ENCODE measurements around the gene DOCK3.

Gene DOCK3

DNA sequence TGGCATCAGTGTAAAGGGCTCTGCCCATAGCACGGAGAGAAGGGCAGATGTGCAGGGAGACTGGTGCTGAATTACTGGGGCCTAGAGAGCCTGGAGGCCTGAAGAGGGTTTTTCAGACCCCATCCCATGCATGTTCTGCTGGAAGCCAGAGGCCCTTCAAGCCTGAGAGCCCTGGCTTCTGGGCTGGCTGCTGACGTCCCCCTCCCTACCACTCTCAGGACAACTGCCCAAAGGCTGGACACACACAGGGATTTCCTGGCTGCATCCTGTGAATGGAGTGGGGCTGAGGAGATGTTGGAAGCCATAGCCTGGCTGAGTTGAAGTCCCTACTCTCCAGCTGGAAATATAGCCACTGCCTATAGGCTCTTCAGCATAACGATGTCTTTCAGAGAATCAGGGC is 16.9 kb upstream of the DOCK3 start:
- TF ChIP-seq, protein P1, sequence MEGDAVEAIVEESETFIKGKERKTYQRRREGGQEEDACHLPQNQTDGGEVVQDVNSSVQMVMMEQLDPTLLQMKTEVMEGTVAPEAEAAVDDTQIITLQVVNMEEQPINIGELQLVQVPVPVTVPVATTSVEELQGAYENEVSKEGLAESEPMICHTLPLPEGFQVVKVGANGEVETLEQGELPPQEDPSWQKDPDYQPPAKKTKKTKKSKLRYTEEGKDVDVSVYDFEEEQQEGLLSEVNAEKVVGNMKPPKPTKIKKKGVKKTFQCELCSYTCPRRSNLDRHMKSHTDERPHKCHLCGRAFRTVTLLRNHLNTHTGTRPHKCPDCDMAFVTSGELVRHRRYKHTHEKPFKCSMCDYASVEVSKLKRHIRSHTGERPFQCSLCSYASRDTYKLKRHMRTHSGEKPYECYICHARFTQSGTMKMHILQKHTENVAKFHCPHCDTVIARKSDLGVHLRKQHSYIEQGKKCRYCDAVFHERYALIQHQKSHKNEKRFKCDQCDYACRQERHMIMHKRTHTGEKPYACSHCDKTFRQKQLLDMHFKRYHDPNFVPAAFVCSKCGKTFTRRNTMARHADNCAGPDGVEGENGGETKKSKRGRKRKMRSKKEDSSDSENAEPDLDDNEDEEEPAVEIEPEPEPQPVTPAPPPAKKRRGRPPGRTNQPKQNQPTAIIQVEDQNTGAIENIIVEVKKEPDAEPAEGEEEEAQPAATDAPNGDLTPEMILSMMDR (conservative IDR thresholded peaks at IDR 0.05; ENCODE audit: low read depth, low read length) = no peak
- no peak overlapping the region for H2AFZ ChIP-seq (ENCODE audit: low read depth)
- no peaks in the 10 kb centered on the region for H3K27me3 ChIP-seq (ENCODE audit: insufficient read depth, low read depth)
- no peak overlapping the region for H3K9ac ChIP-seq
- no peaks in the 10 kb centered on the region for H3K4me1 ChIP-seq (ENCODE audit: low read depth, poor library complexity, severe bottlenecking)
- no peaks in the 10 kb centered on the region for H4K20me1 ChIP-seq (ENCODE audit: insufficient read depth)
- H3K4me3 ChIP-seq (IDR thresholded peaks at IDR 0.05; ENCODE audit: insufficient read depth, low read depth, low read length) = no peak overlapping the region
- H3K79me2 ChIP-seq (ENCODE audit: insufficient read depth, low read depth) = no peaks in the 10 kb centered on the region
- no peak overlapping the region for H3K27ac ChIP-seq
- H3K36me3 ChIP-seq (ENCODE audit: insufficient read depth) = no peaks in the 10 kb centered on the region
- H3K4me2 ChIP-seq = no peak overlapping the region

DNA sequence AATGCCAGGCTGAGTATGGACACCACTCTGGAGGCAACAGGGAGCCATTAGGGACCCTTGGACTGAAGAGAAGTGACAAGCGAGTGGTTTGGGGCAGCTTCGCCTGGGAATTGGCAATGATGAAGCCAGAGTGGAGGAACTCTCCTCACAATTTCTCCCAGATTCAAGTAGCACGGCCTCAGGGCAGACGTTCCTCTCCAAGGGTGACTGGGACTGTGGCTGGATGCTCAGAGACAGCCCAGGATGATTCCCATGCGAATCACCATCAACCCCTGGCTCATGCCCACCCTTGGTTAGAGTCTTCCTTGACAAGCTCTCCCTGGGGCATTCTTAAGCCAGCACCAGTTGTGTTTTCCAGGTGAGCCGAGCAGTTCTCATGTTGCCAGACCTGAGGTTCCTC is 16.3 kb upstream of the DOCK3 start:
- no peaks in the 10 kb centered on the region for H3K4me1 ChIP-seq (ENCODE audit: low read depth, poor library complexity, severe bottlenecking)
- H3K4me2 ChIP-seq = no peak overlapping the region
- H4K20me1 ChIP-seq (ENCODE audit: insufficient read depth) = no peaks in the 10 kb centered on the region
- H3K27ac ChIP-seq = no peak overlapping the region
- no peak overlapping the region for H3K4me3 ChIP-seq (IDR thresholded peaks at IDR 0.05; ENCODE audit: insufficient read depth, low read depth, low read length)
- H3K79me2 ChIP-seq (ENCODE audit: insufficient read depth, low read depth) = no peaks in the 10 kb centered on the region
- no peaks in the 10 kb centered on the region for H3K36me3 ChIP-seq (ENCODE audit: insufficient read depth)
- no peaks in the 10 kb centered on the region for H3K27me3 ChIP-seq (ENCODE audit: insufficient read depth, low read depth)
- H2AFZ ChIP-seq (ENCODE audit: low read depth) = no peak overlapping the region
- no peak overlapping the region for H3K9ac ChIP-seq
- TF ChIP-seq, protein P1 (conservative IDR thresholded peaks at IDR 0.05; ENCODE audit: low read depth, low read length) = no peak

DNA sequence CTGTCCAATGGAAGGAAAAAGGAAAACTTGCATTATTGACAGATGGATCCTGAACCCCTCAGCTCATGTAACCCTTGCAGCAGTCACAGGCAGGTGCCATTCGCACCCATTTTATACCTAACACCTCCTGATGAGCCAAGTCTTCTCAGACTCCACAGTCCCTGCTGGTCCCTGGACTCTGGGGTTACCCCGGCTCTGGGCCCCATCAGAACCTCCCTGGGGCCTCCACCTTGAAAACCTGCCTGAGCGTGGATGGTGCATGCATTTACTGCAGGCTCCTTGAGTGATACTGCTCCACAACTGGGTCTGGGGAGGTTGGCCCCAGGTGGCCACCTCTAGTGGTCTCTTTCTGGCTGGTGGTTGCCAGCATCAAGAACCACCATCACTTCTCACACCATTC is 15.9 kb upstream of the DOCK3 start:
- Histone ChIP-seq H3K4me1 (ENCODE audit: low read depth, poor library complexity, severe bottlenecking) (no peaks in the 10 kb centered on the region), H4K20me1 (ENCODE audit: insufficient read depth) (no peaks in the 10 kb centered on the region), H3K79me2 (ENCODE audit: insufficient read depth, low read depth) (no peaks in the 10 kb centered on the region), H3K4me2 (no peak overlapping the region), H2AFZ (ENCODE audit: low read depth) (no peak overlapping the region), H3K27ac (no peak overlapping the region), H3K4me3 (IDR thresholded peaks at IDR 0.05; ENCODE audit: insufficient read depth, low read depth, low read length) (no peak overlapping the region), H3K9ac (no peak overlapping the region), H3K36me3 (ENCODE audit: insufficient read depth) (no peaks in the 10 kb centered on the region), H3K27me3 (ENCODE audit: insufficient read depth, low read depth) (no peaks in the 10 kb centered on the region)
- TF ChIP-seq, protein P1 (conservative IDR thresholded peaks at IDR 0.05; ENCODE audit: low read depth, low read length) = no peak

- TF ChIP-seq, protein P1 (conservative IDR thresholded peaks at IDR 0.05; ENCODE audit: low read depth, low read length) = no peak
- Histone ChIP-seq H2AFZ (ENCODE audit: low read depth) (no peak overlapping the region), H3K4me2 (no peak overlapping the region), H3K36me3 (ENCODE audit: insufficient read depth) (no peaks in the 10 kb centered on the region), H3K27ac (no peak overlapping the region), H4K20me1 (ENCODE audit: insufficient read depth) (no peaks in the 10 kb centered on the region), H3K79me2 (ENCODE audit: insufficient read depth, low read depth) (no peaks in the 10 kb centered on the region), H3K27me3 (ENCODE audit: insufficient read depth, low read depth) (no peaks in the 10 kb centered on the region), H3K4me3 (IDR thresholded peaks at IDR 0.05; ENCODE audit: insufficient read depth, low read depth, low read length) (no peak overlapping the region), H3K9ac (no peak overlapping the region), H3K4me1 (ENCODE audit: low read depth, poor library complexity, severe bottlenecking) (no peaks in the 10 kb centered on the region)
Observed at GRCh38 chr3:50660386-50660785, 14.3 kb upstream of the DOCK3 start.

All from KMS-11 (cell line).